ENCODE measurements around the gene CYP2C8. TPM values are rescaled to one million over a fixed set of nuclear protein-coding genes. Genes with fewer than 3 reads are reported as not detected.

The CYP2C8 gene
- polyA plus RNA-seq, 1 experiment, result not detected

DNA sequence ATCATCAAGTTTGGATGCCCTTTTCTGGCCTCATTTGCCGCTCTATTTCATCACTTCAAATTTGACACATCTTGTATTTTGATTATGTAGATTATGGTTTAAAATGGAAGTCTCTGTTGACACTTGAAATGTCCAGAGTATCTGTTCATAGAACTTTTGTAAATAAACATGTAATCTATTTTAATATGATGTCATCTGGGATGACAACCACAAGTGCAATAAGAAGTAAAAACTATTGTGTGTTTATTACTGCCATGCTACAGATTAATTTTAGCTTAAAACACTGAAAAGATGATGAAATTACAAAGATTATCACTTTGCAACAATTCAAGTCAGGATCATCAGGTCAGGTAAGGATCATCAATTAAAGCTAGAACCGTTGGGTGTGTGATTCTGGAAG is 30.0 kb downstream of the CYP2C8 start:
- no peak for DNase-seq (ENCODE audit: low read depth)
- POLR2A ChIA-PET, result no interaction called here
- Histone ChIP-seq H3K4me3 (ENCODE audit: low read depth, low read length) (no peak overlapping the region), H3K36me3 (ENCODE audit: control insufficient read depth, insufficient read depth, low read length) (no peaks in the 10 kb centered on the region), H3K27me3 (ENCODE audit: control insufficient read depth, insufficient read depth, low read length) (no peaks in the 10 kb centered on the region)
- TF ChIP-seq CTCF (IDR thresholded peaks at IDR 0.05; ENCODE audit: insufficient read depth, low read depth, low read length), result no peak
- CTCF ChIA-PET, result no interaction called here

GRCh38 chr10:95035332-95036295 is 33.7 kb downstream of the CYP2C8 start:
- Histone ChIP-seq H3K36me3 (ENCODE audit: control insufficient read depth, insufficient read depth, low read length) (no peaks in the 10 kb centered on the region), H3K27me3 (ENCODE audit: control insufficient read depth, insufficient read depth, low read length) (no peaks in the 10 kb centered on the region), H3K4me3 (ENCODE audit: low read depth, low read length) (no peak overlapping the region)
- CTCF ChIA-PET, result no interaction called here
- POLR2A ChIA-PET, result no interaction called here
- no peak for TF ChIP-seq CTCF (IDR thresholded peaks at IDR 0.05; ENCODE audit: insufficient read depth, low read depth, low read length)
- DNase-seq (ENCODE audit: low read depth), result no peak

DNA sequence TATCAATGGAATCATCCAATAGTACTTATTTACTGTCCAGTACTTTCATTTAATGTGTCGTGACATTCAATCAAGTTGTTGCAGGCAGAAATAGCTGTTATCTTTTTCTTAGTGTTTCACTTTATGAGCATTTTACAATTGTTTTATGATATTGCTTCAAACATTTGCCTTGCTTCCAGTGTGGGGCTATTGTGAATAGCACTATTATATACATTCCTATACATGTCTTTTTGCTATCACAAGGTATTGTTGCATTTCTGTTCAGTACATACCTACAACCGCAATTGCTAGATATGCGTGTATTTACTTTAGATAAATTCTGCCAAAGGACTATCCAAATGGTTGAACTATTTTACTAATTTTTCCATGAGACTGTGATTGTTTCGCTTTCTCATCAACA is 34.9 kb downstream of the CYP2C8 start:
- Histone ChIP-seq H3K4me3 (ENCODE audit: low read depth, low read length) (no peak overlapping the region), H3K36me3 (ENCODE audit: control insufficient read depth, insufficient read depth, low read length) (no peaks in the 10 kb centered on the region), H3K27me3 (ENCODE audit: control insufficient read depth, insufficient read depth, low read length) (no peaks in the 10 kb centered on the region)
- CTCF ChIA-PET, result no interaction called here
- DNase-seq (ENCODE audit: low read depth), result no peak
- POLR2A ChIA-PET, result no interaction called here
- TF ChIP-seq CTCF (IDR thresholded peaks at IDR 0.05; ENCODE audit: insufficient read depth, low read depth, low read length), result no peak

DNA sequence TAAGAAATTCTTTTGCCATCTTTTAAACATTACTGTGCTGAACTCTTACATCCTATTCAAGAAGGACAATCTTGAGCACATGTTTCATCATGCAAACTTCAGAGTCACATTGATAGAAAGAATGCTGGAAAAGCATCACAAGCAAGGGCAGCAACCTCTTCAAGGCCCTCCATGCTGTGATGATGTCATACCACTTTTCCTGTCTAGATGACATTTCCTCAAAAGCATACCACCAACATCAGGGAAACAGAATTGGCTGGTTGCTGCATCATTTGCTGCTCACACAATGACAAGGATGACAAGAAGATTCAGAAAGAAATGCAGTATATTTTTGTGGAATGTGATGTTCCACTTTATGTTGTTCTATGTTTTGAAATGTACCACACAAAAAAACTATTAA is 37.6 kb downstream of the CYP2C8 start:
- ChIA-PET CTCF (no interaction called here), POLR2A (no interaction called here)
- Histone ChIP-seq H3K27me3 (ENCODE audit: control insufficient read depth, insufficient read depth, low read length) (no peaks in the 10 kb centered on the region), H3K36me3 (ENCODE audit: control insufficient read depth, insufficient read depth, low read length) (no peaks in the 10 kb centered on the region), H3K4me3 (ENCODE audit: low read depth, low read length) (no peak overlapping the region)
- DNase-seq (ENCODE audit: low read depth), result no peak
- TF ChIP-seq CTCF (IDR thresholded peaks at IDR 0.05; ENCODE audit: insufficient read depth, low read depth, low read length), result no peak

- no peak for DNase-seq (ENCODE audit: low read depth)
- H3K4me3 ChIP-seq (ENCODE audit: low read depth, low read length), result no peak overlapping the region
- no peak for TF ChIP-seq CTCF (IDR thresholded peaks at IDR 0.05; ENCODE audit: insufficient read depth, low read depth, low read length)
- CTCF ChIA-PET, result no interaction called here
- H3K36me3 ChIP-seq (ENCODE audit: control insufficient read depth, insufficient read depth, low read length), result no peaks in the 10 kb centered on the region
- H3K27me3 ChIP-seq (ENCODE audit: control insufficient read depth, insufficient read depth, low read length), result no peaks in the 10 kb centered on the region
- POLR2A ChIA-PET, result no interaction called here
Observed at GRCh38 chr10:95026461-95026860, 42.8 kb downstream of the CYP2C8 start.
